GM21576 (cell line): ENCODE results near the gene ARL11.
"Not testable (repeated sequence)": the region's sequence is repeated elsewhere in the genome, so short reads cannot be mapped to it uniquely, and the experiment has no call there.

Experiments
- ATAC-seq: cut with Tn5 transposase; IDR thresholded peaks from one replicate; pipeline ENCODE4 v1.9.1; 2021; ENCODE audit warnings: mild to moderate bottlenecking, moderate library complexity; ENCODE audit not compliant: unreplicated experiment

ARL11 gene

DNA sequence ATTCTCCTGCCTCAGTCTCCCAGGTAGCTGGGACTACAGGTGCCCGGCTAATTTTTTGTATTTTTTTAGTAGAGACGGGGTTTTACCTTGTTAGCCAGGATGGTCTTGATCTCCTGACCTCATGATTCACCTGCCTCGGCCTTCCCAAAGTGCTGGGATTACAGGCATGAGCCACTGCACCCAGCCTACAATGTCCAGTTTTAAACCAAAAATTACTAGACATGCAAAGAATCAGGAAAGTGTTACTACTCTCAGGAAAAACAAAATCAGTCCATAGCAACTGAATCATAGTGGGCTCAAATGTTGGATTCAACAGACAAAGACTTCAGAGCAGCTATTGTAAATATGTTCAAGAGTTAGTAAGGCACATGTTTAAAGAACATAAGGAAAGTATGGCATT, 16.3 kb upstream of the ARL11 start:
- ATAC-seq: not testable (repeated sequence)

DNA sequence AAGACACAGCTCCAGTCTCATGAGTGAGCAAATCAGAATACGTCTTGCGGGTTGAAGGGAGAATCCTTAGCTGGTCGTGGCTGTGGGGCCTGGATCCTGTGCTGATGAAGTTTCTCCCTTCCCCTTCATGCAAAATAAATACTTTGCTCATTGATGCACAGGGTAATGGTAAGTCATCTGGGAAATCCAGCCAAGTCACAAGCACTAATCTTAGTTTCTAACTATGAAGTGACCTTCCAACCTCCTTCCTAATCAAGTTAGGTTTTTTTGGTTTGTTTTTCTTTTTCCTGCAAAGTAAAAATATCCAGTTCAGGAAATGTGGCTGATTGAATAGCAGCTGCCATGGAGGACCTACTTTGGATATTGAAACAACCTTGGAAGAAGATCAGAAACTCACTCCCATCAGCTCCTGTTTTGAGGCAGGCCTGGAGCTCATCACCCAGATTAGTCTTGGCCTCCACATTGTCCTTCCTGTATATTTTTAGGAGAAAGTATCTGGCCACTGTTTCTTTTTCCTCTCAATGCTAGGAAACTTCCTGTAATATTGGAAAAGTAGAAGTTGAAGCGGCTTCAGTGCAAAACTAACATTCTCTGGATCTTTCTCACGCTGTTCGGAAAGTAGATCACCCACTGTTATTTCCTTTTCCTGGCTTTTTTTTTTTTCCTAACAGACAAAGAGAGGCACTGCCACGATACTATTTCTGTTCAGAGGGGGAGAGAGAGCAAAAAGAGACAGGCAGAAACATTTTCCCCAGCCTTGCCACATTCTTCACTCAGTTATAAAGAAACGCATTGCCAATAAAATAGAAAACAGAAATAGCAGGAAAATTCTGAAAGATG, 12.3 kb upstream of the ARL11 start:
- ATAC-seq: no peak

DNA sequence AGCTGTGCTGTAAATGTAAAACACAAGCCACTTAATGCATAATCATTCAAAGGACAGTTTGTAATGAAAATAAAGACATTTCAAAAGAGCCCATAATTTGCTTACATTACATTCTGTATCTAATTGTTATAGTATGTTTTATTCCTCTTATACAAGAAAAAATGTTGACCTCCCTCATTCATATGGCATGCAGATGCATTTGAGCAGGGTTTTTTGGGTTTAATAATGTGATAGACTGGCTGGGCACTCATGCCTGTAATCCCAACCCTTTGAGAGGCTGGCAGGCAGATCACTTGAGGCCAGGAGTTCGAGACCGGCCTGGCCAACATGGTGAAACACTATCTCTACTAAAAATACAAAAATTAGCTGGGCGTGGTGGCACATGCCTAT, 11.6 kb upstream of the ARL11 start:
- ATAC-seq: no peak

DNA sequence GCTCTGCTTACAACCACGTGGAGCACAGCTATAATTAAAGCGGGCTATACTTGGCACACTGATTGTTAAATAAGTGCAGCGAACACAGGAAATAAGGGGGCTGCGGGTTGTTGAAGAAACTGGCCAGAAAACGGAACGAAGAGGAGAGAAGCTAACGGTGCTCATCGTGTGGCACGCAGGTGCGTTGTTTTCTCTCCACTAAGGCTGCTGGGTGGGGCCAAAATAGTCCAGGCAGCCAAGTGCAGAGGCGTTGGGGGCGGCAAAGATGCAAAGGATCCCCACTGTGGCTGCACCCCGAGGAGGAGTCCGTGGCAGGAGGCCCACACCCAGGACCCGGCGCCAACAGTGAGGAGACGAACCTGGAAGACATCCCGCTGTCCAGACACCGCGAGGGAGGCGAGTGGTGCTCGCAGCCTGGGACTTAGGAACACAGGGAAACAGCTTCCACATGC, 8.1 kb upstream of the ARL11 start:
- peak; percentile 72 for ATAC-seq

DNA sequence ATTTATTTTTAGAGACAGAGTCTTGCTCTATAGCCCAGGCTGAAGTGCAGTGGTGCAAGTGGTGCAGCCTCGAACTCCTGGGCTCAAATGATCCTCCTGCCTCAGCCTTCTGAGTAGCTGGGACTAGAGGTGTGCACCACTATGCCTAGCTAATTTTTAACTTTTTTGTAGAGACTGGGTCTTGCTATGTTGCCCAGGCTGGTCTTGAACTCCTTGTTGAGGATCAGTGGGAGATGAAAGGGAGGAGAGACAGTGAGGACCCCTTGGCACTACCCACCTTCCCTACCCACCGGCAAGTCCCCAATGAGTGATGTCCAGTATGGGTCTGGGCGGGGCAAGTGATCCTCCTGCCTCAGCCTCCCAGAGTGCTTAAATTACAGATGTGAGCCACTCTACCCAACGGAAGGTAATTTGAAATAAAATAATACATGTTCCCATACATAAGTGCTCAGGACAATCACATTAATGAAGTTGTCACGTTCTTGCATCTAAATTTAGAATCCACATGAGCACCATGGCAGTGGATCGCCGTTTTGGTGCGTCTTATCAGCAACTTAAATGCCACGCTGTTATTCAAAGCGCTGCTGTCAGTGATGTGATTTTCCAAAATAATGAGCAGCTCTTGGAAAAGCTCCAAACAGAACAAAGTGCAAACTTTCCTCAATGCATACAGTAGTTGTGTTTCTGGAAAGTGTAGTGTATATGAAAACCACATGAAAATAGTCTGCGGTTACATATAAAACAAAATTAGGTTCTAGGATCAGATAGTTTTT, 5.9 kb upstream of the ARL11 start:
- ATAC-seq: no peak

DNA sequence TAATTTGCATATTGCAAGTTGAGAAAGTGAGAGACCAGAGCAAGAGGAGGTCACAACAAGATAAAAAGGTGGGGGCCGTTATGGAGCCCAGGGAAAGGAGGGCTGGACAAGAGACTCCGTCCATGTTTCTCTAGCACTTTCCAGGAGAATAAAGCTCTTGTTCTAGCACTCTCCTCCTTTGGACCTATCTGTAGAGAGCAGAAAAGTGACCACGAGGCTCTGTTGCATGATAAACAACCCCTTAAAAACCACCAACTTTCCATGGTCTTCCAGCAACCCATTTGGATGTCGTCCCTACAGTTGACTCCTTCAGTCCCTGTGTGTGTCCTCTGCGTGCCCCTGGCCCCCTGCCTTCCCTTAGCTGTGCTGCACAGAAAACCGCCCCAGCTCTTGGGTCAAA, 4.1 kb upstream of the ARL11 start:
- no peak for ATAC-seq

DNA sequence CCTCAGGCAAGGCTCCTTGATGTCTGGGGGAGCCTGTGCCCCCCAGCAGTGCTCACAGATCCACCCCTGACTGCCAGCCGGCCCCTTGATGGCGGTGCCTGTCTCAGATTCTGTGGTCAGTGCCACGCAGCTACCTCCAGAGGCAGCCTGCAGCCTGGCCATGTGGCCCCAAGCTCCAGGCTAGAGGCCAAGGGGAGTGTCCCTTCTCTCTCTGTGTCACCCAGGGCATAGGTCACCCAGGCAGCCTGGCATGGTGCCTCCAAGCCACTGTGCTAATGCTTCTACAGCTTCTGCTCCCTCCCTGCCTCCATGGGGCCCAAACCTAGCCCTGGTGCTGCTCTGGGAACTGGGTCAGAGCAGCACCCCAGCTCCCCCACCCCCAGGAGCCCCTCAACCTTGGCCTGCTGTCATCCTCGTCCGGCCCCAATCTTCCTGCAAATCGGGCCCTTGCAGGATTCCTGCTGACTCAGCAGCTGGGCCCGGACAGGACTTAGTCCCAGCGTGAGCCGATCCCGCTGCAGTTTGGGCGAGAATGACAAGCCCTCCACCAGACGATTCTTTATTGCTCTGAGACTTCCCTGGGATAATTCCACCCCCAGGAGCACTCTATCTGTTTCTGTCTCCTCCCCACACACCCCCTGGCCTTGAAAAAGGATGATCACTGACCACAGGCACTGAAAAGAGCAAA, 2.8 kb upstream of the ARL11 start:
- no peak for ATAC-seq

DNA sequence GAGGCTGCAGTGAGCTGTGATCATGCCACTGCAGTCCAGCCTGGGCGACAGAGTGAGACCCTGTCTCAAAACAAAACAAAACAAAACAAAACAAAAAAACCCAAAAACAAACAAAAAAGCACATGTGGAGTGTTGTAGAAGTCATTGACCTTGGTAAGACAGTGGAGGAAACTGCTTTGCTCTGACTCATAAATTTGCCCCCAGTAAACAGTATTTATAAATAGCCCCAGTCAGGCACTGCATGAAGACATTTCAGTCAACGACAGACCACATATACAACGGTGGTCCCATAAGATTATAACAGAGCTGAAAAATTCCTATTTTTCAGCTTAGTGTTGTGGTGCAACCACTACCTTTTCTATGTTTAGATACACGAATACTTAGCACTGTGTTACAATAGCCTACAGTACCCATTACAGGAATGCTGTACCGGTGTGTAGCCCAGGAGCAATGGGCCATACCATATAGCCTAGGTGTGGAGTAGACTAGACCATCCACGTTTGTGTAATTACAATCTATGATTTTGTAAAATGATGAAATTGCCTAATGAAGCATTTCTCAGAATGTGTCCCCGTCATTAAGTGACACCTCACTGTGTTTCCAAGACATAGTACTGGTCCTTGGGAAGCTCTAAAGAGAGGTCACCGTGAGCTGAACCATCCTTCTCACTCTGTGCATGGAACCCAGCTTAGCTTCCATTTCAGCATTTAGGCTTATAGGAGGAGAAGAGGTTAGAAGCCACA, 1.1 kb downstream of the ARL11 start:
- no peak for ATAC-seq

DNA sequence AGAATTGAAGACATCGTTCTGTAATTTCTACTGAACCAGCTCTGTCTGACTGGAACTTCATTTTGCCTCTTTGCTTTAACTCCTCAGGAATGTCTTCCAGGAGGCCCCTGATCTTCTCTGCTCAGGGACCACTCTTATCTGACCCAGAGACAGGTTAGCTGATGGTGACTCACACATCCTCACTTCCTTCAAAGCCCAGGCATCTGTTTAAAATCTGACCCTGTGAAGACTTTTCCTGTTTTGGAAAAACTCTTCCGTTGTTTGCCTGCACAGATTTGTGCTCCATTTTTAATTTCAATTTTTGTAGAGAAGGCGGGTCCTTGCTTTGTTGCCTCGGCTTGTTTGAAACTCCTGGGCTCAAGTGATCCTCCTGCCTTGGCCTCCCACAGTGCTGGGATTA, 1.6 kb downstream of the ARL11 start:
- ATAC-seq: no peak

DNA sequence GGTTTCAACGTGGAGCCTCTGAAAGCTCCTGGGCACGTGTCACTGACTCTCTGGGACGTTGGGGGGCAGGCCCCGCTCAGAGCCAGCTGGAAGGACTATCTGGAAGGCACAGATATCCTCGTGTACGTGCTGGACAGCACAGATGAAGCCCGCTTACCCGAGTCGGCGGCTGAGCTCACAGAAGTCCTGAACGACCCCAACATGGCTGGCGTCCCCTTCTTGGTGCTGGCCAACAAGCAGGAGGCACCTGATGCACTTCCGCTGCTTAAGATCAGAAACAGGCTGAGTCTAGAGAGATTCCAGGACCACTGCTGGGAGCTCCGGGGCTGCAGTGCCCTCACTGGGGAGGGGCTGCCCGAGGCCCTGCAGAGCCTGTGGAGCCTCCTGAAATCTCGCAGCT, 2.3 kb downstream of the ARL11 start:
- no peak for ATAC-seq

DNA sequence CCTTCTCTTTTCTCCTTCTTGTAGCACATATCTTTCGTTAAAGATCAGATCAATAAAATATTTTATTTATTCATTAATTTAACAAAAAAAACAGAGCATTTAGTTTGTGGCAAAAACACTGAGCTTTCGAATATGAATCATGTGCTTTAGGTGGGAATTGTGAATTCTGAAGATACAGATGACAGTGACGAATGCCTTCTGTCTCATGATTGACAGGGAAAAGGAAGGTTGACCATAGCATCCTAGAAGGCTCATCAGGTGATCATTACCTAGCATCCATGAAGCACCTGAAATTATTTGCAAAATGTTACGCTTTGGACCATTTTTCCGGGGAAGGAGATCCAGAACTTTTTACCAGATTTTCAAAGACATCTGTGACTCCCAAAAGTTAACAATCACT, 3.8 kb downstream of the ARL11 start:
- no peak for ATAC-seq

DNA sequence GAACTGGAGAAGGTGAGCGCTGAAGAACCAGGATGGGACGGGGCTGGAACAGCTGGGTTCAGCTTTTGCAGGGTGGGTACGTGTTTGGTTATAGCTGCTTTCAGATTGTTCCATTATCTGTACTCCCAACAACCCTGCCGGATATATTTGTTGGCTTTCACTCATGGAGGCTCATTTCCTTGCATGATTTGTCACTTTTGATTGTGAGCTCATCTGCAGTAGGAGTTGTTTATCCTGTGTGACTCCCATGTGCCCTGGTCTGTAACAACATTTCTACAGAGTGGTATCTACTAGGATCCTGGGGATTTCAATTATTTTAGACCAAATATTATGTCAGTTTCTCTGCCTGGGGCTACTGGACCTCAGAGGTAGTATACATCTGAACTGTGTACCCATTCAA, 5.4 kb downstream of the ARL11 start:
- no peak for ATAC-seq

DNA sequence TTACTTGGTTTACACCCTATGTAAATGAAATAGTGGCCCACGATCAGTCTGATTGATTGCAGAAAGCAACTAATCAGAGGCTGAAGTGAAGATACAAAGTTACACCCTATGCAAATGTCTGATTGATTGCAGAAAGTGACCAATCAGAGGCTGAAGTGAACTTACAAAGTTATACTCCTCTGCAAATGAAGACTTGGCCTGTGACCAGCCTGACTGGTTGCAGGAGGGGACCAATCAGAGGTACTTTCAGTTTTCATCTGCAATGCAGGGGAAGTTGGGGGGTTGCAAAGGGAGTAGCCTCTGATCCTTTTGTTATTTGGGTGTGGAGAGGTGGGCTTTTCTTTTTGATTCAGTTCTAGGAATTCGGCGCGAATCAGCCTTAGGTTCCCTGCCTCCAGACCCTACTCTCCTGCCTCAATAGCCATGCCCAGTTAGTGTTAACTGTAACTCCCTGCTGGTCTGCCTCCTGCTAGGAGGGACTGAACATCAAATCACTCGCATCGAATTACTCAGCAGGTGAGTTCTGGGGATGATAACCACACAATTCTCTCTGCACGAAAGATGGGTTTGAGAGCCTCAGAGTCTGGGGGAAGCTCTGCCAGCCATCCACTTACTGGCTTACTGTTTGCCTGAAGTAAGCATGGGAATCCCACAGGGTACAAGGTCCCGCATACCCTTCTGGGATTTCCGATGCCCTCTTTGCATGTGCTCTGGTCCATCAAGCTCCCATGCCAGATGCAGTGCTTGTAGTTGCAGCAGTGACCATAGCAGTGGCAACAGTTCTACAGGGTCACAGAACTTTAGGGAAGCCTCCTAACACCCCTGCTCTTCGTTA, 7.5 kb downstream of the ARL11 start:
- no peak for ATAC-seq

DNA sequence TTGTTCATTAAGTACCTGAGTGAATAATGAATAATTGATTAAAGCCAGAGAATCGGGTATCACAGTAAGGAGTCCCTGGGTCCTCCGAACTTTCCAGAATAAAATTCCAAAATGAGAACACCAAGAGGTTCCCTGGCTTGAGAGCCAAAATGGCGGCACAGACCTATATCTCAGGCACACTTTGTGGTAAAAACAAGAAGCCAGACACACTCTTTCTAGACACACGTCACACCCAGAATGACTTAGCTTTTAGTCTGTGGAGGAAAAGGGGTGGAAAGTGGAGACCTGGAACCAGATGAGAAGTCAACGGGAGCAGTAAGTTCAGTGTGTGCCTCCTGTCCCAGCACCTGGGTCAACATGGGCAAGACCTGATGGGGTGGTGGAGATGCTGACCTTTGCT, 8.4 kb downstream of the ARL11 start:
- no peak for ATAC-seq

DNA sequence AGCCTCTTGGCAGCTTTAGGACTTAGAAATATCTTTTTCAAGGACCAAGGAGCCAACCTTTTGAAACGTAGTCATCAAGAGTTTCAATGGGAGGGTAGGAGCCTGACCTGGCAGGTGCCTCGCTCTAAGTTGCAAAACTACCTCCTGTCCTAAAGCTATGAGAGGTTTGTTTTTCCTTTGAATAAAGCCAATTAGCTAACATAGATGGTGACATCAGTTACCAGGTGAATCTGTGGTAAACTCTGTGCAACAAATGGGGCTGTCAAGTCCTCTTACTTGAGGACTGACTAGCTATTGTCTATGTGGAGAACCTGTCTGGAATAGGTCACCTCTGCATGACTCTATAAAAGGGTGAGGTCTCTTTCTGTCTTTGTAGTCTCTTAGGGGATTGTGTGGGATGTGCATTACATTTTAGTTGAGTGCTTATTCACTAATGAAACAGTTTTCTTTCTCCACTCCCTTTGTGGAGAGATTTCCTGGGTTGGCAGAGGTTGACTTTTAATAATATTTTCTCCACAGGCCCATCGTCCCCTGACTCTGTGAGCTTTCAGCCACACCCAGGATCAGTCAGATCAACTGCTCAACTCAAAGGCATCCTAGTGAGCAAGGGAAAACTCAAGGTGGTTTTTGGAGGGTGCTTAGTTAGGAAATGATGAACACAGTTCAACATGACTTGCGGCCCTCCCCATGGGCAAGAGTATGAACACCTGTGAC, 9.9 kb downstream of the ARL11 start:
- ATAC-seq: no peak

DNA sequence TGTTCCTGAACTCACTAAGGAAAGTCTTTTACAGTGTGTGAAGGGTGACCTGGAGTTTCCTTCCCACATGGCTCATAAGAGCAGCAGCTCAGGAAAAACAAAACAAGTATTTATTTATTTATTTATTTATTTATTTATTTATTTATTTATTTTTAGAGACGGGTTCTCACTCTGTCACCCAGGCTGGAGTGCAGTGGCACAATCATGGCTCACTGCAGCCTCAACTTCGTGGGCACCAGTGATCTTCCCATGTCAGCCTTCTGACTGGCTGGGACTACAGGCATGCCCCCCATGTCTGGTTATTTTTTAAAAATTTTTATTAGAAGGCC, 10.4 kb downstream of the ARL11 start:
- no peak for ATAC-seq

DNA sequence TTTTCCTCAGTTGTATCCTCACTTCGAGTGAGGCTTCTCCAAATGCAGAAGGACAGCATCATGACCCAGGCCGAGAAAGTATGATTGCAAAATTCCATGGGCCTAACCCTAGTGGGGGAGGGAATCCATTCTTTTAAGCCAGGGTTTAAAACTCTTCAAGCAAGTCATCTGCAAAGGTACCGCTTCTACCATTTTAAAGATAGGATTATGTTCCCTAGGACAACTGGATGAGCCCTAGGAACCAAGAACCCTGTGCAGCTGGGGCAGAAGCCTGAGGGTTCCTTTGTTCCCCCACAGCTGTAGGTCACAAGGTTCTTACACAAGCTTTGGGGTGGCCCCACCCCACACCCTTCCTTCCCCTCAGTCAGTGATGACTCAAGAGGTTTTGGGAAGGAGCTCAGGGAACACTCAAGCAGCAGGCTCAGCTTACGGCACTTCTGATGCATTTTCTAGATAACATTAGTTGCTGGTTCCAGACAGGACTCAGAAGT, 13.5 kb downstream of the ARL11 start:
- no peak for ATAC-seq

DNA sequence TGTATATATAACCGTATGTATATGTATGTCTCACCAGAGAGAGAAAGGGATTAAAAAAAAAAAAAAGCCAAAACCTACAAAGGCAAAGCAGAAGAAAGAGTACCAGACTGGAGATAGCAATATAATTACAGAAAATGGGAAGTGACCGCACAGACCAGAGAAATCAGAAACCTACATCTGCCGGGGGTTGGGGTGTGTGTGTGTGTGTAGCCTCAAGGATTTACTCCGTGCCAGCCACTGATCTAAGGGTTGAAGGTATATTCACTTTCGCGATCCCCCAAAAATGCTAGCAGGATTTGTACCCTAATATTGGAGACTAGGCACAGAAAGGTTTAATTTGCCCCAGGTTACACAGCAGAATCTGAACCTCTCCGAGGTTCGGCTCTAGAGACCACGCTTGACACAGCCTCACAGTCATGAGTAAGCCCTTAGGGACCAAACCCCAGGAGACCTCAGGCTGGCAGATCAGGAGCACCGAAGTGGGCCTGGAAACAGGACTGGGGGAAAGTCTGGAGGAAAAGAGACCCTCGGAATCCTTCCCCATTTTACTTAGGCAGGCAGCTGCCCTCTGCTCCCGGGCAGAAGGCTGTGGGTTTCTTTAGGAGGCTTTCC, 14.8 kb downstream of the ARL11 start:
- ATAC-seq: no peak

DNA sequence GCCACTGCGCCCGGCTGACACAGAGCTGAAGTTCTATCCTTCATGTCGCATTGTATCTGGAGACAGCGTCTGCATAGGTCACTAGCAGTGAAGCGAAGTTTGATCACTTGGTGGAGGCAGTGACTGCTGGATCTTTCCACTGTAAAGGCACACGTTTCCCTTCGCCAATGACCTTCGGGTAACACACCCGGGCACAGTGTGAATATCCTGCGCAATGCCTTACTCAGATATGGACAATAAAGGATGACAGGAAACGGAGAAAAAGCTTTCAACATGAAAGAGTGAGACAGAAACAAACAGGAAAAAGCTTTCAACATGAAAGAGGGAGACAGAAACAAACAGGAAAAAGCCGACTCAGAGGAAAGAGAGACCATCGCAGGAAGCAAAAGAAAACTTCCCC, 17.1 kb downstream of the ARL11 start:
- no peak for ATAC-seq
